ENCODE data around the gene MYRIP. TPM values are rescaled to one million over a fixed set of nuclear protein-coding genes. Genes with fewer than 3 reads are reported as not detected.

MYRIP gene
- total and polyA plus RNA-seq, 12 donors = 0.24 to 4.8 (median 1.4) TPM

DNA sequence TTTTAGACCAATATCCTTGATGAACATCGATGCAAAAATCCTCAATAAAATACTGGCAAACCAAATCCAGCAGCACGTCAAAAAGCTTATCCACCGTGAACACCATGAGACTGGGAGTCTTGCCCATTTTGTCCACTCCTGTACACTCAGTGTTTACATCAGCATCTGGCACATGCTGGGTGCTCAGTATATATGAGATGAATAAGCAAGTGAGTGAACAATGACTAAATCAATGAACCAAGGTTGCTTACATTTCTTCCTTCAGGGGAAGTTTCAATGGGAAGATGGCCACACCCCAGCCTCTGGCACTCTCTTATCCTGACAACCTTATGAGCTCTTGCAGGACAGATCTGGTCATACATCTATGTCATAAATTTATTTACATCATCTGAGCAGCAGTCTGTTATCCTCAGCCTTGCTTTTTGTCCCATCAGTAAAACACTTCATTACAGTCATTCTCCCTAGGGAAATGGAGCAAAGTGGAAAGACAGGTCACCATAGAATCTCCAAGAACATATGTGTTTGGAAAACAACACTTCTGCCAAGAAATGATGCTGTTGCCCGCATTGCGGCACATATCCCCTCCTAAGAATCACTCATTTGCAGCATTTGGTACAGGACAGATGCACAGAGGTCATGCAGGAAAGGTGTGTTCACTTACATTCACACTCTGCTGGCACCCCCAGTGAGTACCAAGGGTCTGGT lies 328.3 kb downstream of the MYRIP start:
- H3K4me3 ChIP-seq = no peak overlapping the region
- H3K27ac ChIP-seq = no peak overlapping the region
- no peaks in the 10 kb centered on the region for H3K36me3 ChIP-seq (replicated peaks in 1 of 2)
- no peak for DNase-seq
- intact Hi-C loops (cut with DNase I) = no loop called here
- 82 to 86% (median 84%) methylated on average over 5 of the region's 5 CpGs for WGBS, 4 donors
- no peak for TF ChIP-seq POLR2A (IDR thresholded peaks at IDR 0.05)
- TF ChIP-seq, protein P1, sequence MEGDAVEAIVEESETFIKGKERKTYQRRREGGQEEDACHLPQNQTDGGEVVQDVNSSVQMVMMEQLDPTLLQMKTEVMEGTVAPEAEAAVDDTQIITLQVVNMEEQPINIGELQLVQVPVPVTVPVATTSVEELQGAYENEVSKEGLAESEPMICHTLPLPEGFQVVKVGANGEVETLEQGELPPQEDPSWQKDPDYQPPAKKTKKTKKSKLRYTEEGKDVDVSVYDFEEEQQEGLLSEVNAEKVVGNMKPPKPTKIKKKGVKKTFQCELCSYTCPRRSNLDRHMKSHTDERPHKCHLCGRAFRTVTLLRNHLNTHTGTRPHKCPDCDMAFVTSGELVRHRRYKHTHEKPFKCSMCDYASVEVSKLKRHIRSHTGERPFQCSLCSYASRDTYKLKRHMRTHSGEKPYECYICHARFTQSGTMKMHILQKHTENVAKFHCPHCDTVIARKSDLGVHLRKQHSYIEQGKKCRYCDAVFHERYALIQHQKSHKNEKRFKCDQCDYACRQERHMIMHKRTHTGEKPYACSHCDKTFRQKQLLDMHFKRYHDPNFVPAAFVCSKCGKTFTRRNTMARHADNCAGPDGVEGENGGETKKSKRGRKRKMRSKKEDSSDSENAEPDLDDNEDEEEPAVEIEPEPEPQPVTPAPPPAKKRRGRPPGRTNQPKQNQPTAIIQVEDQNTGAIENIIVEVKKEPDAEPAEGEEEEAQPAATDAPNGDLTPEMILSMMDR (IDR thresholded peaks at IDR 0.05) = no peak
- H3K27me3 ChIP-seq = no peaks in the 10 kb centered on the region
- H3K4me1 ChIP-seq (replicated peaks in 1 of 2) = no peaks in the 10 kb centered on the region
- no peaks in the 10 kb centered on the region for H3K9me3 ChIP-seq (replicated peaks in 1 of 3)

DNA sequence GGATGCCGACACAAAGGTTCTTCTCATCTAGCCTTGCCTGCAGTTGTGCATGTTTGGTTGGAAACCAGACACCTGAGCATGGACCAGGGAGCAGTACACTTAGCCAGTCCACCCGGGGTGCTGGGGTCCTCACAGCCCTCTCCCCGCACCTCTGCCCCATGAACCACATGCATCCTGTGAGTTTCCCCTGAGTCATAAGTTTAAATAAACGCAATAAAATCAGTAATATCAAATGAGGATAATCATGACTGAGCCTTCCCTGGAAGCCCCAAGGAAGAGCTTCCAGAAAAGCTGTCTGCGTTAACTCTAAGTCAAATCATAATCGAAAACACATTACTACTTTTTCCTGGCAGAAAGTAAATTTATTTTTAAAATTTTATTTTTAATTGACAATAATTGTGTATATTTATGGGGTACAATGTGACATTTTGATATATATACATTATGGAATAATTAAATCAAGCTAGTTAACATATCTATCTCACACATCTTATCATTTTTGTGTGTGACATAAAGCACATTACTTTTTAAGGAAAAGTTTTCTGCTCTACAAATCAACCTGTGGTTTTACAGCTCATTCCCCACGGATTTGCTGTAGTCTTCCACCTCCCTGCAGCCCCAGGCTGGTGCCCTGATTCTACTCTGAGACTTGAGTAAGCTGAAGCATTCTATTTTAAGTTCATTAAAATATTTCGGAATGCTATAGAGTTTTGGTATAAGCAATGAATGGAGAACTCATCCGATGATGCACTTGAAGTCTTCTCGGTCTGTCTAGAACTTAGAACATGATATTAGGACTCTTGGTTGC lies 334.1 kb downstream of the MYRIP start:
- H3K4me3 ChIP-seq = no peak overlapping the region
- H3K4me1 ChIP-seq (replicated peaks in 1 of 2) = no peaks in the 10 kb centered on the region
- intact Hi-C loops (cut with DNase I) = no loop called here
- no peak for TF ChIP-seq POLR2A (IDR thresholded peaks at IDR 0.05)
- TF ChIP-seq, protein P1 (IDR thresholded peaks at IDR 0.05) = no peak
- no peak for DNase-seq
- H3K9me3 ChIP-seq (replicated peaks in 1 of 3) = no peaks in the 10 kb centered on the region
- H3K27me3 ChIP-seq = no peaks in the 10 kb centered on the region
- WGBS, 4 donors = 78 to 86% (median 81%) methylated on average over 10 of the region's 10 CpGs
- H3K27ac ChIP-seq = no peak overlapping the region
- no peaks in the 10 kb centered on the region for H3K36me3 ChIP-seq (replicated peaks in 1 of 2)

DNA sequence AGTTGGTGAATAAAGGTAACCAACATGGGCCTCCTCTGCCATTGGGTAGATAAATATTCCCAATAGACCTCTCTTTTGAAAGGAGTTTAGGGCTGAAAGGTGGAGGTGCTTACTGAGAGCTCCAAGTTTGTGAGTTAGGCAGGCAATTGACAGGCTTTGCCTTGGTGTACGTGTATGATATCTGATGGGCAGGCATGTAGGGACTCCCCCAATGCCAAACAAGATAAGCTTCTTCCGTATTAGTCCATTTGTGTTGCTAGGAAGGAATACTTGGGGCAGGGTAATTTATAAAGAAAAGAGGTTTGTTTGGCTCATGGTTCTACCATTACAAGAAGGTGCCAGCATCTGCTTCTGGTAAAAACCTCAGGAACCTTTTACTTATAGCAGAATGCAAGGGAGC lies 339.4 kb downstream of the MYRIP start:
- TF ChIP-seq, protein P1 (IDR thresholded peaks at IDR 0.05) = no peak
- TF ChIP-seq POLR2A (IDR thresholded peaks at IDR 0.05) = no peak
- WGBS, 4 donors = 78 to 90% (median 85%) methylated on average over 2 of the region's 2 CpGs
- no peaks in the 10 kb centered on the region for H3K27me3 ChIP-seq
- no peaks in the 10 kb centered on the region for H3K4me1 ChIP-seq (replicated peaks in 1 of 2)
- H3K9me3 ChIP-seq (replicated peaks in 1 of 3) = no peaks in the 10 kb centered on the region
- H3K27ac ChIP-seq = no peak overlapping the region
- no peak for DNase-seq
- intact Hi-C loops (cut with DNase I) = no loop called here
- H3K36me3 ChIP-seq (replicated peaks in 1 of 2) = no peaks in the 10 kb centered on the region
- no peak overlapping the region for H3K4me3 ChIP-seq

DNA sequence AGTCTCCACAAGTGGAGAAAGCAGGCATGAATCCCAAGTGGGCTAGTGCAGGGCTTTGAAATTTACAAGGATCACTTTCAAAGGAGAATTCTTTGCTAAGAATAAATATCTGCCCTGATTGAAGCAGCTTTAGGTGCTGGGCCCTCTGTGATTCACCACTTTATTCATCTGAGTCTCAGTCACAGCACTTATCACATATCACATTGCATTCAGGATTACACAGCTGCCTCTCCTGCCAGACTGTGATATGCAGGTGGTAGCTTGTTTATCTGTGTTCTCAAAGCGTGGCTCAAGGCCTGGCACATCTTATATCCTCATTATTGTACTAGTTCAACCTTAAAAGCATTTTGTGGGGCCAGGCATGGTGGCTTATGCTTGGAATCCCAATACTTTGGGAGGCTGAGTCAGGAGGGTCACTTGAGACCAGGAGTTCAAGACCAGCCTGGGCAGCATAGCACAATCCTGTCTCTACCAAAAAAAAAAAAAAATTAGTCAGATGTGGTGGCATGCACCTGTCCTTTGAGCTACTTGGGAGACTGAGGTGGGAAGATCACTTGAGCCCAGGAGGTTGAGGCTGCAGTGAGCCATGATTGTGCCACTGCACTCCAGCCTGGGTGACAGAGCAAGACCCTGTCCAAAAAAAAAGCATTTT lies 343.2 kb downstream of the MYRIP start:
- WGBS, 4 donors = 50 to 72% (median 62%) methylated on average over 1 of the region's 1 CpG
- Histone ChIP-seq H3K4me3 (no peak overlapping the region), H3K27ac (no peak overlapping the region), H3K27me3 (no peaks in the 10 kb centered on the region), H3K36me3 (replicated peaks in 1 of 2) (no peaks in the 10 kb centered on the region), H3K4me1 (replicated peaks in 1 of 2) (no peaks in the 10 kb centered on the region), H3K9me3 (replicated peaks in 1 of 3) (no peaks in the 10 kb centered on the region)
- no peak for DNase-seq
- TF ChIP-seq POLR2A (IDR thresholded peaks at IDR 0.05) = no peak
- TF ChIP-seq, protein P1 (IDR thresholded peaks at IDR 0.05) = no peak
- intact Hi-C loops (cut with DNase I) = no loop called here

Data from adrenal gland (tissue), 12 donors.